B cell (primary cell): ENCODE data around the gene UBD. TPM values are rescaled to one million over a fixed set of nuclear protein-coding genes. Genes with fewer than 3 reads are reported as not detected.

Source experiments
- ATAC-seq: fragments of 200-7000 bp; cut with Tn5 transposase; one replicate; pipeline ENCODE4 v1.10.0; 2021; ENCODE audit warnings: low read depth, mild to moderate bottlenecking, moderate number of reproducible peaks, moderate library complexity
- CTCF ChIA-PET: fragments of 350-600 bp; sonication (Branson Sonifier 250); formaldehyde crosslinking; loops from one replicate; lab custom pipeline; 2021; ENCODE audit warnings: antibody characterized with exemption, inconsistent platforms; lab: Charles Lee
- POLR2A ChIA-PET: fragments of 350-600 bp; sonication (Branson Sonifier 250); formaldehyde crosslinking; loops from one replicate; lab custom pipeline; 2021; ENCODE audit warnings: antibody characterized with exemption; lab: Charles Lee
- DNase-seq: peaks from one replicate; pipeline ENCODE4 v3.0.0; 2013
- H2AFZ ChIP-seq: 2 replicates; pipeline ENCODE4 v1.6.1; 2012; ENCODE audit warnings: mild to moderate bottlenecking, low read depth, low read length; ENCODE audit not compliant: insufficient read depth, poor library complexity, severe bottlenecking
- H3K27ac ChIP-seq, 2 donors: 1 replicate in 1 of 2; 2 replicates in 1 of 2; pipeline ENCODE4 v1.5.1; 2012 to 2013; ENCODE audit warnings: low read length in 2 of 2, mild to moderate bottlenecking in 2 of 2, moderate library complexity in 1 of 2
- H3K27me3 ChIP-seq, 4 experiments: fragments of 200-600 bp in 1 of 4; sonication (generic) in 1 of 4; replicated peaks in 1 of 4; 1 replicate in 2 of 4; 2 replicates in 2 of 4; pipeline versions ENCODE4 v1.6.1 to v1.7.0; 2013 to 2016; ENCODE audit warnings: low read length in 3 of 4, mild to moderate bottlenecking in 2 of 4, mixed read lengths in 1 of 4, moderate library complexity in 1 of 4; ENCODE audit not compliant: insufficient read depth in 4 of 4, control insufficient read depth in 3 of 4; ENCODE audit errors: control extremely low read depth in 1 of 4
- H3K36me3 ChIP-seq, 2 experiments: replicated peaks in 1 of 2; 1 replicate in 1 of 2; 2 replicates in 1 of 2; pipeline versions ENCODE4 v1.6.1 to v1.7.1; 2013; ENCODE audit warnings: low read length in 1 of 2; ENCODE audit not compliant: insufficient read depth in 2 of 2, control insufficient read depth in 1 of 2; ENCODE audit errors: control extremely low read depth in 1 of 2, extremely low read depth in 1 of 2
- H3K4me1 ChIP-seq, 2 donors: fragments of 200-600 bp in 1 of 2; sonication (generic) in 1 of 2; 1 replicate in 1 of 2; 2 replicates in 1 of 2; pipeline versions ENCODE4 v1.5.1 to v1.6.1; 2013 to 2017; ENCODE audit warnings: low read length in 2 of 2; ENCODE audit not compliant: control insufficient read depth in 2 of 2, insufficient read depth in 2 of 2
- H3K4me2 ChIP-seq: replicated peaks from 2 replicates; pipeline ENCODE3; 2012; ENCODE audit warnings: mild to moderate bottlenecking, low read depth, low read length; ENCODE audit not compliant: poor library complexity, severe bottlenecking
- H3K4me3 ChIP-seq, 5 experiments: fragments of 200-600 bp in 1 of 5; sonication (generic) in 1 of 5; 1 replicate in 3 of 5; 2 replicates in 2 of 5; pipeline versions ENCODE4 v1.5.1 to v1.7.0; 2011 to 2016; ENCODE audit warnings: low read length in 4 of 5, mild to moderate bottlenecking in 4 of 5, low read depth in 2 of 5, control low read depth in 1 of 5, moderate library complexity in 1 of 5; ENCODE audit not compliant: insufficient read depth in 1 of 5; ENCODE audit errors: control extremely low read depth in 1 of 5, extremely low read depth in 1 of 5
- H3K79me2 ChIP-seq: fragments of 200-600 bp; sonication (generic); one replicate; pipeline ENCODE4 v1.6.0; 2016; ENCODE audit warnings: low read length; ENCODE audit not compliant: control insufficient read depth, insufficient read depth
- H3K9ac ChIP-seq: fragments of 200-600 bp; sonication (generic); 2 replicates; pipeline ENCODE4 v1.6.1; 2017; ENCODE audit warnings: mild to moderate bottlenecking, low read length, moderate library complexity
- H3K9me3 ChIP-seq, 3 donors: one replicate each; pipeline versions ENCODE4 v1.6.1 to v1.7.1; 2013; ENCODE audit warnings: low read length in 2 of 3; ENCODE audit not compliant: control insufficient read depth in 2 of 3, insufficient read depth in 1 of 3; ENCODE audit errors: control extremely low read depth in 1 of 3
- H4K20me1 ChIP-seq: 2 replicates; pipeline ENCODE4 v1.6.0; 2012; ENCODE audit warnings: mild to moderate bottlenecking, low read length; ENCODE audit not compliant: insufficient read depth, control insufficient read depth, poor library complexity, severe bottlenecking
- H3K27ac Mint-ChIP-seq: one replicate; pipeline ENCODE4 v1.8.0; 2021; ENCODE audit warnings: mixed read lengths
- H3K27me3 Mint-ChIP-seq: one replicate; pipeline ENCODE4 v1.8.0; 2021; ENCODE audit warnings: mixed read lengths
- H3K4me1 Mint-ChIP-seq: one replicate; pipeline ENCODE4 v1.8.0; 2021; ENCODE audit warnings: mixed read lengths
- H3K4me3 Mint-ChIP-seq: one replicate; pipeline ENCODE4 v1.8.0; 2021; ENCODE audit warnings: mixed read lengths
- H3K9me3 Mint-ChIP-seq: one replicate; pipeline ENCODE4 v1.8.0; 2022; ENCODE audit warnings: mixed read lengths; ENCODE audit not compliant: insufficient read depth
- CTCF ChIP-seq: fragments of 200-600 bp; IDR thresholded peaks from one replicate; pipeline ENCODE4 v1.8.0; 2022; ENCODE audit warnings: antibody characterized with exemption, mild to moderate bottlenecking
- EZH2 ChIP-seq: IDR thresholded peaks from 2 replicates; pipeline ENCODE4 v1.6.1; 2012; ENCODE audit warnings: borderline replicate concordance, low read depth, mild to moderate bottlenecking, moderate library complexity, low read length; ENCODE audit not compliant: insufficient read depth, poor library complexity, severe bottlenecking
- WGBS: methylation state at CpG from one replicate; pipeline ENCODE4 v1.1.5; 2013; ENCODE audit warnings: missing lambda C conversion rate; ENCODE audit not compliant: insufficient coverage; 5-methylcytosine and 5-hydroxymethylcytosine counted together
- intact Hi-C: fragments of 100-400 bp; cut with micrococcal nuclease; formaldehyde crosslinking; loops from one replicate; pipeline ENCODE4 v1.10.0; 2022
- polyA plus RNA-seq: library from polyadenylated mRNA; depleted of rRNA; stranded (reverse); fragments of >200 nt; gene quantifications from 2 replicates; pipeline ENCODE4 v1.2.3, GENCODE V29; 2012
- total RNA-seq, 2 donors: library from RNA; stranded (reverse); fragments of 120-200 nt in 1 of 2; gene quantifications; 1 replicate in 1 of 2; 2 replicates in 1 of 2; pipeline versions ENCODE4 v1.2.3 to v1.2.4, GENCODE V29; 2013 to 2022

Gene UBD
- total and polyA plus RNA-seq, 2 donors (not counting 1 experiment from before 2014, with no cell fraction given) = not detected

- Histone ChIP-seq H3K79me2 (no peaks in the 10 kb centered on the region), H3K27me3 (peaks cover 0 to 6% (median 3%) of the 10 kb centered on the region in 4 experiments), H3K4me1 (no peaks in the 10 kb centered on the region), H3K4me3 (no peak overlapping the region), H3K9me3 (no peaks in the 10 kb centered on the region), H3K27ac (no peak overlapping the region), H4K20me1 (no peaks in the 10 kb centered on the region), H3K9ac (no peak overlapping the region), H3K4me2 (no peak overlapping the region), H2AFZ (no peak overlapping the region), H3K36me3 (no peaks in the 10 kb centered on the region)
- ATAC-seq = no peak
- CTCF ChIA-PET = no interaction called here
- H3K27me3 Mint-ChIP-seq = peaks cover 27% of the 10 kb centered on the region
- no peak overlapping the region for H3K27ac Mint-ChIP-seq
- intact Hi-C loops = no loop called here
- TF ChIP-seq EZH2 (no peak), CTCF (no peak)
- DNase-seq = no peak
- 9% methylated on average over 6 of the region's 6 CpGs for WGBS
- H3K9me3 Mint-ChIP-seq = no peaks in the 10 kb centered on the region
- POLR2A ChIA-PET = no interaction called here
- H3K4me3 Mint-ChIP-seq = no peak overlapping the region
- no peaks in the 10 kb centered on the region for H3K4me1 Mint-ChIP-seq
Observed at GRCh38 chr6:29516108-29516507, 43.4 kb downstream of the UBD start.

- DNase-seq = no peak
- intact Hi-C loops = no loop called here
- H3K4me2 ChIP-seq = no peak overlapping the region
- ATAC-seq = no peak
- Mint-ChIP-seq H3K9me3 (no peaks in the 10 kb centered on the region), H3K4me1 (no peaks in the 10 kb centered on the region), H3K27me3 (peaks cover 8% of the 10 kb centered on the region), H3K4me3 (no peak overlapping the region), H3K27ac (no peak overlapping the region)
- TF ChIP-seq CTCF (no peak), EZH2 (no peak)
- ChIA-PET CTCF (no interaction called here), POLR2A (no interaction called here)
- no peak overlapping the region for H3K9ac ChIP-seq
- H3K4me1 ChIP-seq = no peaks in the 10 kb centered on the region
- 84% methylated on average over 2 of the region's 2 CpGs for WGBS
- no peaks in the 10 kb centered on the region for H3K79me2 ChIP-seq
- no peak overlapping the region for H3K27ac ChIP-seq
- no peaks in the 10 kb centered on the region for H3K36me3 ChIP-seq
- no peaks in the 10 kb centered on the region for H3K9me3 ChIP-seq
- H2AFZ ChIP-seq = no peak overlapping the region
- no peaks in the 10 kb centered on the region for H4K20me1 ChIP-seq
- H3K27me3 ChIP-seq = no peaks in the 10 kb centered on the region
- H3K4me3 ChIP-seq = no peak overlapping the region
Observed at GRCh38 chr6:29510746-29511300, 48.7 kb downstream of the UBD start.
